IPS DF 19.7 (cell line): ENCODE measurements around the gene IL10.

Experiments used
- DNase-seq: peaks from one replicate; pipeline ENCODE4 v3.0.0-alpha.2; 2013; ENCODE audit warnings: low read depth, low spot score

IL10 gene

DNA sequence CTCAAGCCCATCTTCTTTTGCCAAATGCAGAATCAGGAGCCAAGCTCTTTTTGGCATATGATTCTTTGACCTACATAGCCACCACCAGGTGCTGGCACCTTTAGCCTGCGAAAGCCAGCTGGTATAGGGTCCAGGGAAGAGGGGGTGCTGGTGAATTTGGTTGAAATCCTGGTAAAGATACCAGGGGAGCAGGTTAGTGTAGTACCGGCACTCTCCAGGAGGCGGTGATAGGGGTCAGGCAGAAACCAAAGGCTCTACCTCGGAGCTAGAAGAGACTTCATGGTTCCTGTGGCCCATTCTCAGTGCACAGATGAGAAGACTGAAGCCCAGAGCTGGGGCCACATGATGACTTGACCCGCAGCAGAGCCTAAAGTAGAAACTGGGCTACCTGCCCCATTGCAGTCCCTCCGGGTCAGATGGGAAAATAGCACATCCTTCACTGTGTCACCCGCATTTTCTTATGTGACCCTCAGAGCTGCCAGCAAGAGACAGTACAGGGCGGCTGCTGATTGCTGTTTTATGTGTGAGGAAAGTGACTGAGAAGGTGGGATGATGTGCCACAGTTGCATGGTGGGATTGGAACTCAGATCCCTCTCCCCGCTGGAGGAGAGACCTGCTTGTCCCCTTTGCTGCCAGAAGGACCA is 37.7 kb downstream of the IL10 start:
- no peak for DNase-seq

DNA sequence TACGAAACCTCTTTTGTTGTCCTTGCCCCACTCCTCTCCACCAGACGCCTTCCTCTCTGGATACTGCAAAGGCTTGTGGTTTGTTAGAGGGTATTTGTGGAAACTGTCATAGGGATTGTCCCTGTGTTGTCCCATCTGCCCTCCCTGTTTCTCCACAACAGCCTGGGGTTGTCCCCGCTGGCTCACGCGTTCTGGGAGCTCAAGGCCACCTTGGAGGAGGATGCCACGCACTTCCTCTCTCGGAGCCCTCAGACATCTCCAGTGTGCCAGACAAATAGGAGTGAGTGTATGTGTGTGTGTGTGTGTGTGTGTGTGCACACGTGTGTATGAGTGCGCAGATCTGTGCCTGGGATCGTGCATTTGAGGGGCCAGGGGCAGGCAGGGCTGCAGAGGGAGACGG is 39.3 kb downstream of the IL10 start:
- no peak for DNase-seq

DNA sequence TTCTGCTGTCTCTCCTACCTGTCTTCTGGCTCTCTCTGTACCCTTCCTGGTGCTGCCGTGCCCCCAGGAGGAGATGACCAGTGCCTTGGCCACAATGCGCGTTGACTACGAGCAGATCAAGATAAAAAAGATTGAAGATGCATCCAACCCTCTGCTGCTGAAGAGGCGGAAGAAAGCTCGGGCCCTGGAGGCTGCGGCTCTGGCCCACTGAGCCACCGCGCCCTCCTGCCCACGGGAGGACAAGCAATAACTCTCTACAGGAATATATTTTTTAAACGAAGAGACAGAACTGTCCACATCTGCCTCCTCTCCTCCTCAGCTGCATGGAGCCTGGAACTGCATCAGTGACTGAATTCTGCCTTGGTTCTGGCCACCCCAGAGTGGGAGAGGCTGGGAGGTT is 39.8 kb downstream of the IL10 start:
- DNase-seq, result no peak

DNA sequence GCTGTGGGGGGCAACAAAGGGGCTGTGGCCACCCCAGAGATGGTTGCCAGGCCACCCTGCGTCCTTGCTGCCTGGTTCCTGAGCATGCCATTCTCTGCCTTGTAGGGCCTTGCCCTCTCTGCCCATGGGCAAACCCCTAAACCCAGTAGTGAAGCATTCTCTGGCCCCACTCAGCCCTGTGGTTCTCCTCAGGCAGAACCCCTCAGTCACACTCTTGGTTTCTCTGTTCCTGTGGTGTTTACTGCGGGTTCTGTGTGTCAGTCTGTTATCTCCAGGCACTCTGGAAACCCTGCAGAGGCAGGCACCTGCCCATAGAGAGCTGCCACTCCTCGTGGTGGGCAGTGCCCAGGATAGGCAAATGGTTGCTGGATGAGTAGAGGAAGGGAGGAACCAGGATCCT is 42.8 kb downstream of the IL10 start:
- DNase-seq, result no peak

DNA sequence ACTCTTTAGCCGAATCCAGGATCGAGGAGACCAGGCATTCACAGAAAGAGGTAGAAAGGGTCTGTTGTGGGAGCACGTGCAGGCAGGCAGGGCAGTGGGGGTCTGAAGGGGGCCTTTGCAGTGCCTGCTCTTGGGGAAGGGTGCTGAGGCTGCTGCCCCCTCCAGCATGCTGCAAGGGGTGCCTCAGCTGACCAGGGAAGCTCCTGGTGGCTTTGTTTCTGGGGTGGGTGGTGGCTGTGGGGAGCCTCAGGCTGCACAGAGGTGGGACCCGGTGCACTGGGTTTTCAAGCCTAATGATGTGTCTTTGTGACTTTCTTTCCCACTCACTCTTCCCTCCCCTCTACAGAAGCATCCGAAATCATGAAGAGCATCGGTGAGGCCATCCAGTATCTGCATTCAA is 43.2 kb downstream of the IL10 start:
- DNase-seq, result no peak

DNA sequence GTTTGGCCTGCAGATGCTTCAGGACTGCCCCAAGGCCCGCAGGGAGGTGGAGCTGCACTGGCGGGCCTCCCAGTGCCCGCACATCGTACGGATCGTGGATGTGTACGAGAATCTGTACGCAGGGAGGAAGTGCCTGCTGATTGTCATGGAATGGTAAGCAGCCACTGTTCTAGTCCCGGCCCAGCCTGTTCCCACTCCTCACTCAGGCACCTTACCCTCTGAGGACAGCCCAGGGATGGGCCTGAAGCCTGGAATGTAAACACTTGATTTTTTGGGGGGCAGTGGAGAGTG is 43.7 kb downstream of the IL10 start:
- DNase-seq, result no peak

DNA sequence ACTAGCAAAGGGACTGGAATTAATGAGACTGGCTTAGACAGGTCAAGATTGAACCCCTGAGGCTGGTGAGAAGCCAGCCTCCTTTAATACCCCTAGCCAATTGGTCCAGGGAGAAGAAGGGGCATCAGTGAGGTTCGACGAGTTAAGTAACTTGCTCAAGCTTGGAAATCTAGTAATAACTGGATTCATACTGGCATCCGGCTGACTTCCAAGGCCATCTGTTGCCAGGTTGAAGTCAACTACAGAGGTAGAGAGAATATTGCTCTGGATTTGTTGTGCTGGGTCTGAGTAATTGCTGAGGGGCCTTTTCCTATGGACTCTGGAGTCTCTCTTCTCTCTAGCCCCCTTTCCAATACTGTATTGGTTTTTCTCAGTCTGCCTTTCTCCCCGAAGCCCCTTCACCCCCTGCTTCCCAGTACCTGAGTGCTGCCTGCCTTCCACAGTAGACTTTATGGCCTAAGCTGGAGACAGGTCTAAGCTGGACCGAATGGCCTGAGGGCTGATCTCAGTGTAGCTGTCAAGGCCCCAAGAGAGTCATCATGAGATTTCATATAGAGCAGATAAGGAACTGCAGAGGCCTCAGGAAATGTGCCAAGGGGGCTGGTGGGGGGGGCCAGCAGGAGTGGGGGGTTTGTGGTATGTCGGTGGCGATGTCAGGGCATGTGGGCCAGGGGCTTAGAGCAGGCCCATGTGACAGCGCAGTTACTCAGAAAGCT is 44.2 kb downstream of the IL10 start:
- DNase-seq, result no peak

DNA sequence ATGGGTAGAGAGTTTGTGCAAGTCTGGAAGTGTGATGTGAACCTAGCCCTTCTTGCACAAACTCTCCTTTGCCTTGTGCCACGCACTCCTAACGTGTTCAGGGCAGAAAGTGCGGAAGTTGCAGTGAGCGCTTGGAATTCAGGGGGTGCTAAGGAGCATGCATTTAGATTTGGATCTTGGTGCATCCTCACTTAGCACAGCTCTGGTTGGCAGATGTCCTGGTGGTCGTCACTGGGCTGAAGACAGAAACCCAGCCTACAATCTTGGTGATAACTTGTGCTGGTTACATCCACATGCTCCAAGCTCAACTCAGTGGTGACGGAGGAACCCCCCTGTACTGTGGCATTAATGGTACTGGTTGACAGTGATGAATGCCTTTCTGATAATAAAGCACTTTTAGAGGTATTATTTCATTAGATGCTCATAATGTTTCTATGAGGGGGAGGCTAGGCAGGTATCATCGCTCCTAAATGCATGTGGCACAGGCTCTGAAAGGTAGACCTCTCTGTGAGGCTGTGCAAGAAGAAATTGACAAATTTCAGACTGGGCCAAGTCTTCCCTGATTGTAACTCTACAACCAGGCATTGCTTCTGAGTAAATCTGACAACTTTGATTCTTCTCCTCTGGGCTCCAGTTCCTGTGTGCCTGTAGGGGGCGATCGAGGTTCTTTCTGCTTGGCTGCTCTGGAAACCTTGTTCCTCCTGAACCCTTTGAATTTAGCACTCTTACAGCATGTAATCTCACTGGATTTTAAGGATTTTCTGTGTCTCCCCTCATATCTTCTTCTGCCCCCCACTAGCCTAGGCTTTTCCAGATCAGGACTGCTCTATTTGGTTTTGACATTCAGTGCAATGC is 47.0 kb downstream of the IL10 start:
- no peak for DNase-seq

DNA sequence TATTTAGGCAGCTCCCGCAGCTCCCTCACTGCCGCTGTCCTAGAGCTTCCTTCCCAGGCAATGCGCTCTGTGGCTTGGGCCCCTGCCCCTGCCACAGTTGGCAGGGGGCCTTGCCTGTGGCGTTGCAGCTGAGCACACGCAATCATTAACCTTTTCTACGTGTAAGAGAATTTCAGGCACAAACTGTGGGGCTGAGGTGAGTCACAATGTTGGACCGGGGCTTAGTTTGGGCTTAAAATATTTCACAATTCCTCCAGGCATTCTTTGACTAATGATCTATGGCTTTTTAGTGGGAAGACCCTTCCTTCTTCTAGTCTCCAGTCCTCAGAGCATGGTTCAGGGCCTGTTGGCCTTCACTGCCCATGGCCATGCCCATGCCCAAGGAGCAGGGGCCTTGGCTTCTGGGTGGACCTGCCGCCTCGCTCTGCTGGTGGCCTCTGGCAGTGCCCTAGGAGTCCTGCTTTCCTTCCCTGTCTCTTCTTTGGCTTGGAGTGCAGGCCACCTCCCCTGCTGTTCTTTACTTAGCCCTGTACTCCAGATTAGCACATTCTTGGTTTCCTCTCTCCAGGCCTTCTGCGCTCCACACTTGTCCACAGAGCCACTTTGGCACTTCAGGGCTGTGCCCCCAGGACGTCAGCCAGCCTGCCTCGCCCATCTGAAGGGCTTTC is 48.4 kb downstream of the IL10 start:
- DNase-seq, result no peak

DNA sequence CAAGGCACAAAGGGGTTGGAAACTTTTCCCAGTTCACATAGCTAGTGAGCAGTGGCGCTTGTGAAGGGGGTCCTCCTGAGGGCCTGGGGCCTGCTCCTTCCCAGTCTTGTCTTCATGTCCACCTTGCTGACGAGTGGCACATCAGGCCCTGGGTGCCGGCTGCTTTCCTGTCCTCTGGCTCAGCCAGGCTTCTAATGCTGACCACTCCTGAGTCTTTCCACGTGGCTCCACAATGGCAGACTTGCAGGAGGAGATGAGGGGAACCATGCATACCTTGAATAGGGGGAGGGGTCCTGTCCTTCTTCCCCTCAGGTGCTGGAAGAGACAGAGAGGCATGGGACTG is 48.9 kb downstream of the IL10 start:
- DNase-seq, result no peak

DNA sequence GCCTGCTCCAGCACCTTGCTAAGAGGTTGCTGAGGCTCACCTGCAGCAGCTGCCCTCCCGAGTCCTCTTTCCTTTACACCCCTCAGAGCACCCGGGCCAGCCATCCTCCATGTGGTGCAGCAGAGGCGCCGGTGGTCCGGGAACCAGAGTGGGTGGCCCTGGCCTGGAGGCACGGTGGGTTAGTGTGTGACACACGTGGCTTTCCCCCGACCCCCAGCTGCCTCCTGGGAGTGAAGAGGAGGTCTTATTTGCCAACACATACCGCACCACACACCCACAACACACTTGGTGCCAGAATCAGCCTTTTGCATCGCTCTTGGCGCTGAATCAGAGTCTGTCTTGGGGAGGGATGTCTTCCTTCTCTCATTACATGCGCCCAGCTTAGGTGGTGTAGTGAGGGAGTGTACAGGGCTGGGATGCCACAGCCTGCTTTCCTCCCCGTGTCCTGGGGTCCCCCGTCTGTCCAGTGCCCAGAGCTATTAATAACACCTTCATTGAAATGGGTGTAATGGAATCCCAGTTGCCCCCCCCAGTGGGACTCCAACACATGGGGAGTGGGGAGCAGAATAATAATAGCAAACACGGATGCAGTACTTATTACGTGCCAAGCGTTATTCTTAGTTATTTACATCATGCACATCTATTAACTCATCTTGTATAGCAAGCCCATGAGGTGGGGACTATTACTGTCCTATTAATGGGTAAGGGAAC is 49.4 kb downstream of the IL10 start:
- DNase-seq, result no peak

DNA sequence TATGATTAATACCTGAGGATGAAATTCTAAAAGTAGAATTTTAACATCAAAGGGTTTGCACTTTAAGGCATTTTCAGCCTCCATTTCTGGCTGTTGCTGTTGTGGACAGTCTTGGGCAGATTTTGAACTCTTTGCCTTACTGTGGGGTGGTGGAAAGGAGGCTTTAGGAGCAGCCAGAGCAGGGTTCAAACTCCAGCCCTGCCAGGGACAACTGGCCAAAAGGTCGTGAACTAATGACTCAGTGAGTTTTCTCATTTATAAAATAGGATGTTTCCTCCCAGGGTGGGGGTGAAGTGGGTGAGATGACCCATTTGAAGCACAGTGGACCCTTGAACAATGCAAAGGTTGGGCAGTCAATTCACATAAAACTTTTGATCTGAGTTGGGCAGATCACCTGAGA is 50.8 kb downstream of the IL10 start:
- DNase-seq, result no peak

DNA sequence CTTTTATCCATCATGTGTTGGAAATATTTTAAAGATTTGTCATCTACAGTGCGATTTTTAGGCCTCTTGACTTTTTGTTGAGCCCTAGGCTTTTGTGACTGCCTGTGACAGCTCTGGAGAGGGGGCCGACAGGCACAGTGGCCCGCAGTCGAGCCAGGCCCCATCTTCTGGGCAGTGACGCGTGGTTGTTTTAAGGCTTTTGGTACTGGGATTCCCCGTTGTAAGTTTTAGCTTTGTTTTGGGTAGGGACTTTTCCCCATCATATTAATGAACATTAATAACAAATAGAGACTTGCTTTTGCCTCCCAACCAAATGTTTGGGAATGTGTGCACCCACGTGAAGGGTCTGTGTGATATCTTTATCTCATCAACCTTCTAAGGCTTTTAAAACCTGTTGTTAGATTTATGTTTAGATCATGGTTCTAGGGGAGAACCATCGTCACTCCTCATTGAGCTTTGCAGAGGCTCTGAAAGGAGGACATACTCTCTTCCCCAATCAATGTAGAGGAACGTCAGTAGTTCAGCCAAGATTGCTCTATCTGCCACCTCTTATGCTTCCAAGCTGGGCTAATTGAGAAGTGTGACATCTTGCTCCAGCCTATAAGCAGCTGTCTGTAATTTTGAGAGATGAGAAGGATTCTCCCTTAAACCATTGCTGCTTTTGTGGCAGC is 53.0 kb downstream of the IL10 start:
- no peak for DNase-seq

DNA sequence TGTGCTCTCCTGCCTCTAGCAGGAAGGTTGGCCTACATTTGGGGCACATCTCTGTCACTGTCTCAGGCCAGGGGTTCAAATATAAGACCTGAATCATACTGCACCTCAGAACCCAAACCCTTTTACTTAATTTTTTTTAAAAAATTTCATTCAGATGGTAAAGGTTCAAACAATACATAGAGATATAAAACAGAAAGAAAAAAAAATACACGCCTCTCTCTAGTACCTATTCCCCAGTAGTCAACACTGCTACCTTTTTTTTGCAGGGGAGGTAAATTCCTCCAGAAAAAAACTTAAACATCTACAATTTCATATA is 54.7 kb downstream of the IL10 start:
- DNase-seq, result no peak
